ENCODE data around the gene AOC1. TPM values are rescaled to one million over a fixed set of nuclear protein-coding genes. Genes with fewer than 3 reads are reported as not detected.

The AOC1 gene
- total and polyA plus RNA-seq, 10 of the 15 experiments (the other 5 are each of a cell fraction or from before 2014, with no cell fraction given) = 0.07 TPM; not detected in 9

- FAIRE-seq (no peak), ATAC-seq (peak; percentile 73), DNase-seq (ENCODE audit: low read depth, low spot score) (no peak)
- no peak overlapping the region for H3K27ac ChIP-seq (ENCODE audit: control insufficient read depth, insufficient read depth)
- no peaks in the 10 kb centered on the region for H3K27me3 ChIP-seq (replicated peaks in 1 of 2; ENCODE audit: control insufficient read depth in 2 of 2, insufficient read depth in 2 of 2, low read length in 1 of 2)
- no peak overlapping the region for H3K4me2 ChIP-seq (ENCODE audit: control insufficient read depth, insufficient read depth)
- no peak overlapping the region for H3K9ac ChIP-seq (ENCODE audit: control insufficient read depth, insufficient read depth, low read length)
- H3K79me2 ChIP-seq (ENCODE audit: control insufficient read depth, insufficient read depth, low read length) = no peaks in the 10 kb centered on the region
- no TSS peak for BruUV-seq (replicated peaks)
- ChIA-PET POLR2A (no interaction called here), CTCF (interaction anchor here (0.5 to 7.1 kb wide), 29 partner anchors 8 to 1560 kb away, joined by 3 to 70 read pairs (median 4); partner anchors contain the start of gene GIMAP5), SMC1A (ENCODE audit: uncharacterized antibody, unreplicated experiment) (interaction anchor here (0.6 to 6.8 kb wide), 6 partner anchors 9 to 396 kb away, joined by 3 to 52 read pairs (median 4); no protein-coding TSS in a partner anchor), RAD21 (ENCODE audit: unreplicated experiment) (interaction anchor here (0.7 to 1.7 kb wide), 5 partner anchors 89 to 428 kb away, joined by 3 to 8 read pairs (median 4); no protein-coding TSS in a partner anchor)
- no peaks in the 10 kb centered on the region for H3K36me3 ChIP-seq (ENCODE audit: control insufficient read depth in 2 of 2, insufficient read depth in 2 of 2, low read length in 1 of 2)
- H2AFZ ChIP-seq (ENCODE audit: control insufficient read depth, low read depth, low read length) = no peak overlapping the region
- no peaks in the 10 kb centered on the region; the same call in 1 of the 3 replicates for H3K9me3 ChIP-seq (replicated peaks; ENCODE audit: control insufficient read depth, insufficient read depth, low read length)
- no peak overlapping the region for H3K4me3 ChIP-seq
- 18% methylated on average over 11 of the region's 19 CpGs for WGBS (ENCODE audit: insufficient coverage, insufficient replicate concordance, low lambda C conversion rate, missing lambda C conversion rate)
- intact Hi-C loops (cut with micrococcal nuclease; ENCODE audit: unreplicated experiment) (loop anchor here (1.0 to 10.0 kb wide), 2 partner anchors 99 to 432 kb away; no protein-coding TSS in a partner anchor), in situ Hi-C loops (cut with MboI) (no loop called here)
- H3K4me1 ChIP-seq (ENCODE audit: control insufficient read depth, insufficient read depth, low read length) = no peaks in the 10 kb centered on the region
- H4K20me1 ChIP-seq (ENCODE audit: control insufficient read depth, insufficient read depth) = no peaks in the 10 kb centered on the region
- no peak for TF ChIP-seq MYC (IDR thresholded peaks at IDR 0.05; ENCODE audit: insufficient read depth, insufficient read length, insufficient replicate concordance, low read length, severe bottlenecking)
- TF ChIP-seq ZSCAN29 (IDR thresholded peaks at IDR 0.05) = no peak
- no peak for TF ChIP-seq RUNX3 (IDR thresholded peaks at IDR 0.05; ENCODE audit: low read length)
- no peak for TF ChIP-seq TBL1XR1 (IDR thresholded peaks at IDR 0.05; ENCODE audit: low read depth, low read length)
- TF ChIP-seq LARP7 (IDR thresholded peaks at IDR 0.05) = no peak
- TF ChIP-seq REST (IDR thresholded peaks at IDR 0.05; ENCODE audit: low read depth, low read length) = no peak
- peak; percentile 28 to 62 (median 48); a peak in 4 of 6 replicates for TF ChIP-seq CTCF (IDR thresholded peaks at IDR 0.05 in 2 of 3, conservative IDR thresholded peaks at IDR 0.05 in 1 of 3; ENCODE audit: control insufficient read depth in 2 of 3, extremely low read depth in 1 of 3, insufficient read depth in 1 of 3, low read depth in 3 of 3, low read length in 3 of 3)
- 0 out of 3 replicates have a peak, but pooled peaks of 1 of the 2 experiments have one; percentile 12 for TF ChIP-seq EGR1 (IDR thresholded peaks at IDR 0.05; ENCODE audit: borderline replicate concordance in 1 of 2, low read depth in 2 of 2, low read length in 2 of 2)
- TF ChIP-seq SMC3 (IDR thresholded peaks at IDR 0.05; ENCODE audit: borderline replicate concordance, low read length) = peak; percentile 32; the same call in 1 of the 2 replicates
- no peak for TF ChIP-seq SMARCA5 (IDR thresholded peaks at IDR 0.05)
- TF ChIP-seq SP1 (IDR thresholded peaks at IDR 0.05; ENCODE audit: low read depth, low read length) = no peak
- TF ChIP-seq SREBF1 (IDR thresholded peaks at IDR 0.05; ENCODE audit: low read length) = no peak
- no peak for TF ChIP-seq ZZZ3 (IDR thresholded peaks at IDR 0.05; ENCODE audit: control insufficient read depth, insufficient read length, low read depth)
- TF ChIP-seq USF2 (IDR thresholded peaks at IDR 0.05; ENCODE audit: borderline replicate concordance, low read depth, low read length) = no peak
- TF ChIP-seq CHD1 (IDR thresholded peaks at IDR 0.05; ENCODE audit: low read depth, low read length) = no peak
- TF ChIP-seq ZNF384 (IDR thresholded peaks at IDR 0.05; ENCODE audit: borderline replicate concordance, low read depth, low read length) = no peak
- TF ChIP-seq POLR2AphosphoS2 (IDR thresholded peaks at IDR 0.05; ENCODE audit: low read depth, low read length) = no peak
- TF ChIP-seq RAD51 (IDR thresholded peaks at IDR 0.05) = no peak
These were observed 24.7 kb downstream of the AOC1 start for GRCh38 chr7:150876817-150877526.

Measured in GM12878 (cell line).